Upper lobe of right lung (tissue), 1 donor: ENCODE measurements around the gene SLC66A2. TPM values are rescaled to one million over a fixed set of nuclear protein-coding genes. Genes with fewer than 3 reads are reported as not detected.

Source experiments
- ATAC-seq: fragments of 200-7000 bp; cut with Tn5 transposase; one replicate; pipeline ENCODE4 v1.9.1; 2020; ENCODE audit warnings: mild to moderate bottlenecking, moderate library complexity
- DNase-seq: peaks from one replicate; pipeline ENCODE4 v3.0.0-alpha.2; 2020
- H3K27ac ChIP-seq: fragments of 200-600 bp; one replicate; pipeline ENCODE4 v1.8.0; 2022
- H3K27me3 ChIP-seq: fragments of 200-600 bp; one replicate; pipeline ENCODE4 v1.8.0; 2022; ENCODE audit warnings: mild to moderate bottlenecking
- H3K36me3 ChIP-seq: fragments of 200-600 bp; one replicate; pipeline ENCODE4 v1.8.0; 2022
- H3K4me1 ChIP-seq: fragments of 200-600 bp; one replicate; pipeline ENCODE4 v1.8.0; 2022
- H3K4me3 ChIP-seq: fragments of 200-600 bp; one replicate; pipeline ENCODE4 v1.8.0; 2022; ENCODE audit warnings: mild to moderate bottlenecking
- H3K9me3 ChIP-seq: fragments of 200-600 bp; one replicate; pipeline ENCODE4 v1.8.0; 2022
- intact Hi-C: fragments of 100-400 bp; cut with DNase I; formaldehyde crosslinking; loops from one replicate; pipeline ENCODE4 v1.11.0; 2022
- total RNA-seq: library from RNA; stranded (reverse); fragmentation: NEBNext Ultra II Directional; extraction: Animal tissue kit (Norgen Biotek cat#: 25700); gene quantifications from one replicate; pipeline ENCODE4 v1.2.1, GENCODE V29; 2021
- TF ChIP-seq, protein P1 (sequence below): fragments of 200-600 bp; IDR thresholded peaks from one replicate; pipeline ENCODE4 v1.8.0; 2022; ENCODE audit warnings: antibody characterized with exemption
- donor health status: DM: no; HTN: yes; CAD: no; lungs with severe emphysema.

Gene SLC66A2
- total RNA-seq, 1 donor from 2014 or later = 59.5 TPM

DNA sequence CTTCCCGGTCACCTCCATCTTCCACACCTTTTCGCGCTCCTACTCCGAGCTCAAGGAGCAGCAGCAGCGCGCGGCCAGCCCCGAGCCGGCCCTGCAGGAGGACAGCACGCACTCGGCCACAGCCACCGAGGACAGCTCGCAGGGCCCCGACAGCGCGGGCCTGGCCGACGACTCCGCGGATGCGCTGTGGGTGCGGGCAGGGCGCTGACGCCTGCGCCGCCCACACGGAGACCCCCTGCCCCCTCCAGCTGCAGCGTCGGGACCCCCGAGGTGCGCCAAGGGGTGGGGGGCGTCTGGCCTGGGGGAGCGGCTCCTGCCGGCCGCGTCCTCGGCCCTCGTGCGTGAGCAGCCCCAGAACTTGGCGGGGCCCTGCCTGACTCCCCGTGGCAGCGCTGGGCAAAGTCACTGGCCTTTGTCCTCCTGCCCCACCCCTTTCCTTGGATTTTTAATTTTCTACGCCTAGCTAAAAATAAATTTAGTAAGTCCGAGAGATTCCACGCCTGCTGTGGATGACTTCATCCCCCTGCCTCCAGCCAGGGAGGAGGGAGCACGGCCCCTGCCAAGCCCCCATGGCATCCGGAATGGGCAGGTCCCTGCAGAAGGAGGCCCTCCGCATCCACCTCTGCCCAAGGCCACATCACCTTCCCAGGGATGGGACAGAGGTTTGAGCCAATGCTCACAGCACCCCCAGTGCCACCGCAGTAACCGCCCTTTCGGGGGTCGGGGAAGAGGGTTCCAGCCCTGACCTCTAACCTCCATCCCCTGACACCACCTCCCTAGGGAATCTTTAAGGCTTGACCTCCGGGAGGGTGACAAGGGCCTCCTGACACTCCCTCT, 51.6 kb downstream of the SLC66A2 start:
- peak; percentile 7 for ATAC-seq
- TF ChIP-seq, protein P1, sequence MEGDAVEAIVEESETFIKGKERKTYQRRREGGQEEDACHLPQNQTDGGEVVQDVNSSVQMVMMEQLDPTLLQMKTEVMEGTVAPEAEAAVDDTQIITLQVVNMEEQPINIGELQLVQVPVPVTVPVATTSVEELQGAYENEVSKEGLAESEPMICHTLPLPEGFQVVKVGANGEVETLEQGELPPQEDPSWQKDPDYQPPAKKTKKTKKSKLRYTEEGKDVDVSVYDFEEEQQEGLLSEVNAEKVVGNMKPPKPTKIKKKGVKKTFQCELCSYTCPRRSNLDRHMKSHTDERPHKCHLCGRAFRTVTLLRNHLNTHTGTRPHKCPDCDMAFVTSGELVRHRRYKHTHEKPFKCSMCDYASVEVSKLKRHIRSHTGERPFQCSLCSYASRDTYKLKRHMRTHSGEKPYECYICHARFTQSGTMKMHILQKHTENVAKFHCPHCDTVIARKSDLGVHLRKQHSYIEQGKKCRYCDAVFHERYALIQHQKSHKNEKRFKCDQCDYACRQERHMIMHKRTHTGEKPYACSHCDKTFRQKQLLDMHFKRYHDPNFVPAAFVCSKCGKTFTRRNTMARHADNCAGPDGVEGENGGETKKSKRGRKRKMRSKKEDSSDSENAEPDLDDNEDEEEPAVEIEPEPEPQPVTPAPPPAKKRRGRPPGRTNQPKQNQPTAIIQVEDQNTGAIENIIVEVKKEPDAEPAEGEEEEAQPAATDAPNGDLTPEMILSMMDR = no peak
- no peak overlapping the region for H3K4me3 ChIP-seq
- H3K27ac ChIP-seq = no peak overlapping the region
- peaks cover 11% of the 10 kb centered on the region for H3K9me3 ChIP-seq
- H3K36me3 ChIP-seq = peaks cover 13% of the 10 kb centered on the region
- no peak for DNase-seq
- no peaks in the 10 kb centered on the region for H3K27me3 ChIP-seq
- no peaks in the 10 kb centered on the region for H3K4me1 ChIP-seq
- intact Hi-C loops = no loop called here

DNA sequence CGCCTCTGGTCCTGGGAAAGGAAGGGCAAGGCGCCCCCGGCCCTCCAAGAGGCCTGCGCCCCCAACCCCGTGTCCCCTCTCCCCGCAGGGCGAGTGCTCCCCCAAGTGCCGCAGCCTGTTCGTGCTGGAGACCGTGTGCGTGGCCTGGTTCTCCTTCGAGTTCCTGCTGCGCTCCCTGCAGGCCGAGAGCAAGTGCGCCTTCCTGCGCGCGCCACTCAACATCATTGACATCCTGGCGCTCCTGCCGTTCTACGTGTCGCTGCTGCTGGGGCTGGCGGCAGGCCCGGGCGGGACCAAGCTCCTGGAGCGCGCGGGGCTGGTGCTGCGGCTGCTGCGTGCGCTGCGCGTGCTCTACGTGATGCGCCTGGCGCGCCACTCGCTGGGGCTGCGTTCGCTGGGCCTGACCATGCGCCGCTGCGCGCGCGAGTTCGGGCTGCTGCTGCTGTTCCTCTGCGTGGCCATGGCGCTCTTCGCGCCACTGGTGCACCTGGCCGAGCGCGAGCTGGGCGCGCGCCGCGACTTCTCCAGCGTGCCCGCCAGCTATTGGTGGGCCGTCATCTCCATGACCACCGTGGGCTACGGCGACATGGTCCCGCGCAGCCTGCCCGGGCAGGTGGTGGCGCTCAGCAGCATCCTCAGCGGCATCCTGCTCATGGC, 52.4 kb downstream of the SLC66A2 start:
- no peaks in the 10 kb centered on the region for H3K27me3 ChIP-seq
- no peak for ATAC-seq
- H3K36me3 ChIP-seq = peaks cover 13% of the 10 kb centered on the region
- DNase-seq = peak; percentile 57
- TF ChIP-seq, protein P1 = no peak
- no peak overlapping the region for H3K4me3 ChIP-seq
- no peak overlapping the region for H3K27ac ChIP-seq
- intact Hi-C loops = no loop called here
- H3K9me3 ChIP-seq = peaks cover 11% of the 10 kb centered on the region
- no peaks in the 10 kb centered on the region for H3K4me1 ChIP-seq

DNA sequence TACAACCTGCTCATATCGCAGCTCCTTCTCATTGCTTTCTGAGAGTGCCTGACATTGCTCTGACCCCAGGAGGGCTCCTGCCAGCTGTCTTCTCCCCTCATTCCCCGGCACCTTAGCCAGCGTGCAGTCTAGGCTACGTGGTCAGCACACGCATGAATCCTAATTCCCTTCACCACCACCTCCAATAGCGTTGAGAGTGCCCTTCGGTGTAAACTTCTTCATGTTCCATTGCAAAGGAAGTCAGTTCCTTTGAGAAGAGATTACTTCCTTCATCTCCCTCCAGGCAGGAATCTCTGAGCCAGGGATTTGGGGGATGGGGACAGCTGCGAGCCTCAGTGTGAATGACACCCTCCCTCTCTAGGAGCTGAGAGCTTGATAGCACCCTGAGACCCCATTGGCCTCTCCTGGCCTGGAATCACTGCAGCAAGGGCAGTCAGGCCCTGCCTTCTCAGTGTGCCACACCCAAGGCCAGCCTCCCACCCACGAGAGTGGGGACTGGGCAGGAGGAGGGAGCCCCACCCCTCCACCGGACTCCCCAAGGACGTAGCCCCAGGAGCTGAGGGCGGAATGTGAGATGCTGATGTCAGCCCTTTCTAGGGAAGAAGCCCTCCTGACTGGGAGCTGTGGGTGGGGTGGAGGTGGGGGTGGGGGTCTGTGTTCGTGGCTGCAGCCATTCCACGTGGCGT, 53.4 kb downstream of the SLC66A2 start:
- intact Hi-C loops = no loop called here
- TF ChIP-seq, protein P1 = no peak
- DNase-seq = peak; percentile 52
- no peaks in the 10 kb centered on the region for H3K4me1 ChIP-seq
- H3K27ac ChIP-seq = no peak overlapping the region
- no peak overlapping the region for H3K4me3 ChIP-seq
- H3K36me3 ChIP-seq = peaks cover 4% of the 10 kb centered on the region
- H3K27me3 ChIP-seq = no peaks in the 10 kb centered on the region
- peaks cover 11% of the 10 kb centered on the region for H3K9me3 ChIP-seq
- ATAC-seq = no peak

DNA sequence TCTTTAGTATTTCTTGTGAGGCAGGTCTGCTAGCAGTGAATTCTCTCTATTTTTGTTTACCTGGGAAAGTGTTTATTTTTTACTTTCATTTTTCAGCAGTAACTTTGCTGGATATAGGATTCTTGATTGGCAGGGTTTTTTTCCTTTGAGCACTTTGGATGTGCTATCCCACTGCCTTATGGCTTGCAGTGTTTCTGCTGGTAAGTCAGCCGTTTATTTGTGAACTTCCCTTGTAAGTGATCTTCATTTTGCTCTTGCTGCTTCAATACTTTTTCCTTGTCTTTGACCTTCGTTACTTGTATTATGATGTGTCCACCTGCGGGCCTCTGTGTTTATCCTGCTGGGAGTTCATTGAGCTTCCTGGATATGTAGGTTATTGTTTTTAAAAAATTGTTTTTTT, 54.7 kb downstream of the SLC66A2 start:
- Histone ChIP-seq H3K27ac (no peak overlapping the region), H3K4me1 (no peaks in the 10 kb centered on the region), H3K4me3 (no peak overlapping the region), H3K36me3 (no peaks in the 10 kb centered on the region), H3K9me3 (peaks cover 17% of the 10 kb centered on the region), H3K27me3 (no peaks in the 10 kb centered on the region)
- ATAC-seq (no peak), DNase-seq (no peak)
- intact Hi-C loops = no loop called here
- TF ChIP-seq, protein P1 = no peak

DNA sequence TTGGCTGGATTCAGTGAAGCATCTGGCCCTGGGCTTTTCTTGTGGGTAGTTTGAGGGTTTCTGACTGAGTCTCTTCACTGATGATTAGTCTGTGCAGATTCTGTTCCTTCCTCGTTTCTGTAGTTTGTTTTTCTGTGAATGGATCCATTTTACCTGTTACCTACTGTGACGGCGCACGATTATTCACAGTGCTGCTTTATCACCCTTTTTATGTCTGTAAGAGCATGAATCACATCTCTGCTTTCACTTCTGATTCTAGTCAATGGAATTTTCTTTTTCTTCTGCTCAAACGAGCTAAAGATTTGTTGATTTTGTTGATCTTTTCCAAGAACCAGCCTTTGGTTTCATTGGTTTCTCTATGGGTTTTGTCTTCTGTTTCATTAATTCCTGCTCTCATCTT, 60.8 kb downstream of the SLC66A2 start:
- Histone ChIP-seq H3K27ac (no peak overlapping the region), H3K27me3 (no peaks in the 10 kb centered on the region), H3K4me1 (no peaks in the 10 kb centered on the region), H3K4me3 (no peak overlapping the region), H3K9me3 (peaks cover 32% of the 10 kb centered on the region), H3K36me3 (no peaks in the 10 kb centered on the region)
- no peak for ATAC-seq
- intact Hi-C loops = no loop called here
- TF ChIP-seq, protein P1 = no peak
- DNase-seq = no peak
